Measurements from ENCODE around the gene CELA2A.

- TF ChIP-seq GATA2 (IDR thresholded peaks at IDR 0.05; ENCODE audit: low read depth, low read length) (no peak), GATA3 (IDR thresholded peaks at IDR 0.05; ENCODE audit: low read depth, low read length) (no peak)
These were observed 5.4 kb upstream of the CELA2A start for GRCh38 chr1:15451014-15451722.
